ENCODE data around the gene BMP2.

BMP2 gene

DNA sequence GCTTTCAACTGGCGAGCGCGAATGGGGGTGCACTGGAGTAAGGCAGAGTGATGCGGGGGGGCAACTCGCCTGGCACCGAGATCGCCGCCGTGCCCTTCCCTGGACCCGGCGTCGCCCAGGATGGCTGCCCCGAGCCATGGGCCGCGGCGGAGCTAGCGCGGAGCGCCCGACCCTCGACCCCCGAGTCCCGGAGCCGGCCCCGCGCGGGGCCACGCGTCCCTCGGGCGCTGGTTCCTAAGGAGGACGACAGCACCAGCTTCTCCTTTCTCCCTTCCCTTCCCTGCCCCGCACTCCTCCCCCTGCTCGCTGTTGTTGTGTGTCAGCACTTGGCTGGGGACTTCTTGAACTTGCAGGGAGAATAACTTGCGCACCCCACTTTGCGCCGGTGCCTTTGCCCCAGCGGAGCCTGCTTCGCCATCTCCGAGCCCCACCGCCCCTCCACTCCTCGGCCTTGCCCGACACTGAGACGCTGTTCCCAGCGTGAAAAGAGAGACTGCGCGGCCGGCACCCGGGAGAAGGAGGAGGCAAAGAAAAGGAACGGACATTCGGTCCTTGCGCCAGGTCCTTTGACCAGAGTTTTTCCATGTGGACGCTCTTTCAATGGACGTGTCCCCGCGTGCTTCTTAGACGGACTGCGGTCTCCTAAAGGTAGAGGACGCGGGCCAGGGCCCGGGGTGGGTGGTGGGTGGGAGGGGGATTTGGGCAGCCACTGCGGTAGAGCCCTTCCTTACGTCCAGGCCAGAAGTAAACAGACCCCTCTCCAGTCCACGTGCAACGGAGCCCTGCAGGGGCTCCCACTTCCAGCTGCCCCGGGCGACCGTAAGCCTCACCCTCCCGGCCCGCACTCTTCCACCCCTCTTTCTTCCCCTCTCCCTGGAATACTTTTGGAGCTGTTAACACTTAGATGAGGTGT lies 998 bp downstream of the BMP2 start:
- no peak for DNase-seq

DNA sequence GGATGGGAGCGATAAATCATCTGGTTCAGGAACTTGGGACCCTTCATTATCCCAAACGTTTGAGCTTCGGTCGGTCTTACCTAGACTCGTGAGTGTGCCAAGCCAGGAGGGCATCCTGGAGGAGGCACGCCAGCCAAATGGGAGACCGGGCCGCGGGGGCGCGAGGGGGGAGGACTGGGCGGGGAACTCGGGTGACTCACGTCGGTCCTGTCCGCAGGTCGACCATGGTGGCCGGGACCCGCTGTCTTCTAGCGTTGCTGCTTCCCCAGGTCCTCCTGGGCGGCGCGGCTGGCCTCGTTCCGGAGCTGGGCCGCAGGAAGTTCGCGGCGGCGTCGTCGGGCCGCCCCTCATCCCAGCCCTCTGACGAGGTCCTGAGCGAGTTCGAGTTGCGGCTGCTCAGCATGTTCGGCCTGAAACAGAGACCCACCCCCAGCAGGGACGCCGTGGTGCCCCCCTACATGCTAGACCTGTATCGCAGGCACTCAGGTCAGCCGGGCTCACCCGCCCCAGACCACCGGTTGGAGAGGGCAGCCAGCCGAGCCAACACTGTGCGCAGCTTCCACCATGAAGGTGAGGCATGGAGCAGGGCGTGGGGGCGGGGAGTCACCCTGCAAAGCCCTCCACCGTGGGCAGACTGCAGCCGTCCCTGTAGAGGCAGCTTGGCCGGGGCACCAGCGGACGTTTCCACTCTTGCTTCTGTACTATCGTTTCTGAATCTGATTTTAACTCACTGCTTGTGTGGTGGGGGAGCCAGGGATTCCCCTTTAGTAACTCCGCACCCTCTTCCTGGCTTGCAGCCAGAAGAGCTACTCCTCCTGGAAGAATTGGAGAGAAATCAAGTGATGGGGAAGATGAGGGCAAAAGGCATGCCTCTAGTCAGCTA lies 2.7 kb downstream of the BMP2 start:
- DNase-seq: peak; percentile 52

- no peak for DNase-seq
These were observed 3.3 kb downstream of the BMP2 start for GRCh38 chr20:6770786-6771100.

- no peak for DNase-seq
These were observed 13.1 kb downstream of the BMP2 start for GRCh38 chr20:6780433-6781190.

DNA sequence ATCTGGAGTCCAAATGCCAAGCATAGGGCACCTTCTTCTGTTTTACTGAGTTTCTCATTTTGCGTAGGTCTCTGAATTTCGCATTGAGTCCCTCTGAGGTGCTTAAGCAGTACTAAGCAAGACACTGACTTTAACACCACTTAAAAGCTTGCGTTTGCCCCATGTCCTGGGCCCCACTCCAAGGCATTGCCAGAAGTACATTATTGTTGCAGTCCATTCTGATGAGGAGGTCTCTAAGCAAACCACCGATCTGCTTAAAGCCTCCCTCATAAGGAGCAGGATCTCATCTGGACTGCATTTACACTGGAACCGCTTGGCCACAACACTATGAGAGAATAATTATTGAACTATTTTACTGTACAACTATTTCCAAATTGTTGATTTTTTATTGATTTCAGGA lies 16.3 kb downstream of the BMP2 start:
- DNase-seq: no peak

DNA sequence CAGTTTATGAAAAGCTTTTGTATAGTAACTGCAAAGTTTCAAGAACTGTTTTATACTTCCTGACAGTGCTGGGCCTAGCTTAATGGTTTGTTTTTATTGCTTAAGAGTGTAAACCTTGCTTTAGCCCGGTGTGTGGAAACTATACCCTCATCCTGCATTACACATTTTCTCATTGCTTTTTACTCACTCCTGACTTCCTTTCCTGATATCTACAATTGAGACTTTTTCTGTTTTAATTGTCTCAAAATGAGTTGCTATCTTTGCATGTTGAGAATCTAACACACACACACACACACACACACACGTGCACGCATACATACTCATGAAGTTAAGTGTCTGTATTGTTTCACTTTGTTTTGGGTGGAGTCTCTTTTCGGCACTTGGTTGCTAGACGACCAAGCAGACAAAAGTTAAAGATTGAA lies 16.7 kb downstream of the BMP2 start:
- DNase-seq: peak; percentile 16

DNA sequence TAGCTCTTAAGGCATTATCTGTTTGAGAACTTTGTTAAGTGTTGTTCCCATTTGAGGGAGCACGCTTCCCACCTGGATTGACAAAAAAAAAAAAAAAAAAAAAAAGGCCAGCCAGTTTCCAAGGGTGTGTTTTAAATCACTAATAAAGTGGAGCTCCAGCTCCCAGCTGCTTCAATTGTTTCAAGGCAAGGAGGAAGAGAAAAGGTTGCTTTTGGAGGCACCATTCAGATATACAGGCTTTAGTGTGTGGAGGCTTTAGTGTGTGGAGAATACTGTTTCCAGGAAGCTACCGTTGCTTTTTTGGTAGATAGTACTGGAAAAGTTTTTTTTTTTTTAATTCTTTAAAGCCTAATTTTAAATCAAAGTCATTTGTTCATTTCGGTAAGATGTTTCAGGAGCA lies 17.3 kb downstream of the BMP2 start:
- no peak for DNase-seq

DNA sequence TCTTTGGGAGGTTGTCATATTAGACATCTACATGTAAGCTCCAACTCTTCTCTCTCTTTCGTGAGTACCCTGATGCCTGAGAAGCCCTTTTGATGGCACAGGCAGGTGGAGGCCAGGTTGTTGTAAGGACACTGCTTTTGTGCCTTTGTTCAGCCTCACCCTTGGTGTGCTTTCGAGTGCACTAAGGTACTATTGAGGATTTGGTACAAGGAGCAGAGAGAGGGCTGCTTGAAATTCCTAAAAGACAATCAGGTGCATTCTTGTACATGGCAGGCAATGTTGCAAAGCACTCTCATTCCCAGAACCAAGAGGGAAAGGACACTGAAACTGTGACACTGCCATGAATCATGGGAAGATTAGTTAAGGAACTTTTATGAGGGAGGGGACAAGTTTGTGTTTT lies 19.1 kb downstream of the BMP2 start:
- no peak for DNase-seq

GRCh38 chr20:6792789-6793188 lies 25.3 kb downstream of the BMP2 start:
- no peak for DNase-seq

DNA sequence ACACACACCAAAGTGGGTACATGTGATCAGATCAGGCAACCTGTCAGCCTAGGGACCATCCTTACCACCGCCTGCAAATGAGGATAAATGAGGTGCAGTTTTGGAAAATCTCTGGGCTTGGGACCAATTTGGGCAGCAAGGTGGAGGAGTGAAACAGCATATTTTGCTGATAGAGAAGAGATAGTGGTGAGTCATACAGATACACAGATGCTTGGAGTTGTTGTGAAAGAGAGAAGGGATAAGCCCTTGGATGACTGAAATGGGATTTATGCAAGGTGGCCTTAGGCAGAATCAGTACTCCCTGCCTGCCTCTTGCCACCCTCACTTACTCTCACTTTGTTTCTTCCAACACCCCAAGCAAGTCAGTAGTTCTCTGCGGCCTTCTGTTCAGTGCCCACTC lies 34.7 kb downstream of the BMP2 start:
- DNase-seq: no peak

DNA sequence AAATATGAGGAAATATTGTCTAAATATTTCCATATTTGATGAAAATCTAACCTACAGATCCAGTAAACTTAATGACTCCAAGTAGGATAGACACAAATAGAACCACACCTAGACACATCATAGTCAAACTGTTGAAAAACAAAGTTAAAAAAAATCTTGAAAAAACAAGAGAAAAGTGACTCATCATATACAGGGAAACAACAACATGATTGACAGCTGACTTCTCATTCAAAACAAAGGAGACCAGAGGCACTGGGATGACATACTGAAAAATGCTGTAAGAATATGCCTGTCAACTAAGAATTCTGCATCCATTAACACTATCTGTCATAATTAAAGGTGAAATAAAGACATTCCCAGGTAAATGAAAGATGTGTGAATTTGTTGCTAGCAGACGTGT lies 38.8 kb downstream of the BMP2 start:
- no peak for DNase-seq

DNA sequence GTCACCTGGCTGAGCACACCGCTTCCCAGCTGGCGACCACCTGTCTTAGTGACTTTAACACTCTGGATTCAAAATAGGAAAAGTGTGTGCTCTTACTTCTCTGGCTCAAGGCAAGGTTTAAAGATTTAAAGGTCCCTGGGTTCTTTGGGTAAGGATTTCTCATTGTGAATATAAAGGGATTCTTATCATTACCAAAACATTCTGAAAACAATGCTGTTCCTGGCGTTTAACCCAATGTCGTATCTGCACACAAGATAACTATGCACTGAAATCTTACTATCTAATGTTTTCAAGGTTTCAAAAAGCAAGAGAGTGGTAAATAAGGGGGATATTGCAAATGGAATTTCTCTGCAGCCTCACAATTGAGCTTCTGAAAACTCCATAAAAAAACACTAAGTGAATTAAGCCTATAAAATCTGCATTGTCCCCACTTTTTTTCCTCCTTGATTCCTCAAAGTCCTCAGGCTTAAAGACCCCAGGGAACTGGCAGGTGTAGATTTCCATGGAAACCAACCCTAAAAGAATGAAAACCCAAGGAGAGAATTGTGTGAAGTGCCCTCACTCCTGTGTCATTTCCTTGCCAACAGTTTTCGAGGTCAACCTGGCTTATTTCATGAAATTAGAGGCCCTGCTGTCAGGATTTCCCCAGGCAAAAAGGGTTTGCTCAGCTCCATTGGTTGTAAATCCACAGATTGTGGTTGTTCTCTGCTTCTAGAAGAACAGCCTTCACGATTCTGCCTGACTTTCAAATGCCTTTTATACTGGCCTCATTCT lies 44.0 kb downstream of the BMP2 start:
- DNase-seq: no peak

DNA sequence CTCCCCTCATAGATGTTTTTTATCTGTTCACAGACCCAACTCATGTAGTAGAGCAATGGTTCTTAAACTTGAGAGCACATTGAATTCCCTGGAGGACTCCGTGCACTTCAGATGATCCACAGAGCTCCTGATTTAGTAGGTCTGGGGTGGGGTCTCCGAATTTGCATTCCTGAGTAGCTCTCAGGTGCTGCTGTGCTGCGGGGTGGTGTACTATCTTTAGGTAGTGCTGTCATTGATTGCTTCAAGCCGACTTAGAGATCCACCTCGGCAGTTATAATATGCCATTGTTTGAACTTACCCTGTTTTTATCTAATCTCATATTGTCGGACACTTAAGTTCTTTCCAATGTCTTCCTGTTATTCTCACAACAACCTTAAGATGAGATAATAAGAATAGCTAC lies 45.0 kb downstream of the BMP2 start:
- DNase-seq: no peak

DNA sequence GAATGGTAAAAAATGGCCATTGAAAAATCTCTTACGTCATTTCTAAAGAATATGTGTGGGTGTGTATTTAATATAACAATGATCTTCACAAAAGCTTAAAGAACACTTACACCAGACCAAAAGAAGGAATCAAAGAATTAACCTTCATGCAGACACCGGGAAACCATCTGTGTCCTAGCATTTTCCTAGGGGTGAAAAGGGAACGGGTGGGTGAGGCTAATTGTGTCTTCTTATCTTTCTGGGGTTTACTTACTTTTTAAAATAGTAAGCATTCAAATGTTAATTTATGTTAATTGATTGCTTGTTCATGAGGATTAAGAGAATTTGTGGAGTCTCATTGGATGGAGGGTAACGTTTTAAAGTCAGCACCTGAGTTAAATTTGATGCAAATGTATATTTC lies 47.5 kb downstream of the BMP2 start:
- DNase-seq: no peak

GRCh38 chr20:6818033-6818808 lies 50.7 kb downstream of the BMP2 start:
- peak; percentile 2 for DNase-seq

GRCh38 chr20:6819599-6819998 lies 52.1 kb downstream of the BMP2 start:
- DNase-seq: no peak

DNA sequence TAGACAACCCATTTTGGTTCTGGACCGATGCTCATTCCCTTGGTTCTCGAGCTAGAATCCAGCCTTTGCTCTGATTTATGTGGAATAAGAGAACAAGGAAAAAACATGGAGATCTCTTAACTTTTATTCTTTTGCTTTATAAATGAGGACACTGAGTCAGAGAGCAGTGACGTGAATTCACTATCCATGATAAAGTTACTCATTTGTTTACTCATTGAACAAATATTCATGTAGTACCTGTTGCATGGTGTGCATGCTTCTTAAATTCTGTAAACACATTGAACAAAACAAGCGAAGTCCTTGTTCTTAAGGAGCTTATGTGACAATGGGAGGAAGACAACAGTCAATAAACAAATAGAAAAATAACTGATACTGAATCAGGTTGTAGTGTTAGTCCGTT lies 56.9 kb downstream of the BMP2 start:
- DNase-seq: no peak

- DNase-seq: no peak
These were observed 60.0 kb downstream of the BMP2 start for GRCh38 chr20:6827472-6827871.

- peak; percentile 49 for DNase-seq
These were observed 61.4 kb downstream of the BMP2 start for GRCh38 chr20:6828794-6829423.

DNA sequence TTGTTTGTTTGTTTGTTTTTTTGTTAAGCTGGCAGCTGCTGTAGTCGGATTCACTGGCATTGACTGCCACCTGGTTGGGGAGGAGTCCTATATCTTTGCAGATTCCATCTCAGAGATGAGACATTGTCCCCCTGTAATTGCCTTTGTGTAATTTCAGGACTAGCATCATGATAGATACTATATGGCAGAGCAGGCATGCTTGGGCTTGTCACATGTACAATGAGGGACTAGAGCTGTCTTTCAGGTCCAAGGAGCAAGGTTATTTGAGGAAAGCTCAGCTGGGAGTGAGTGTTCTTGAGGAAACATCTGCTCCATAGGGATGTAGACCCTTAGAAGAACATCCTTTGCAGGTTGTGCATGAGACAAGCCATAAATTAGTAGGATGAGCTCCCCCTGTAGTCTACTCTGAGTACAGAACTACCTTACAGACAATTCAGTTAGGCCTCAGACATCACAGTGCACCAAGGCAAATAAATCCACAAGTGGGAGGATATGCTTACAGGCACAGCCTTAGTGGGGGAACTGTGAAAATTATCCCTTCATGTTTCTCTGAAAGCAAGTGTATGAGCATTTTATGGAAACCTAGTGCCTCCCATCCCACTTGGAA lies 62.1 kb downstream of the BMP2 start:
- DNase-seq: no peak

Data from fibroblast of skin of right biceps (primary cell).